K562 (cell line): ENCODE results near the gene ZFYVE21. TPM values are rescaled to one million over a fixed set of nuclear protein-coding genes. Genes with fewer than 3 reads are reported as not detected.

Source experiments
- ATAC-seq: fragments of 200-7000 bp; cut with Tn5 transposase; 3 replicates; pipeline ENCODE4 v1.9.1; 2020; ENCODE audit warnings: moderate library complexity
- BruUV-seq: library from RNA; stranded (reverse); fragments of 400-500 nt; replicated peaks from 2 replicates; lab custom pipeline; 2021; lab: Mats Ljungman, UMichigan
- CTCF ChIA-PET: fragments of 300-600 bp; formaldehyde crosslinking; extraction: SDS; loops from one replicate; lab custom pipeline; 2021; ENCODE audit warnings: low intra/inter-chr PET ratio; lab: Yijun Ruan, JAX
- POLR2A ChIA-PET: fragments of 300-600, 350-650 bp; sonication (Branson Sonifier 250); formaldehyde crosslinking; extraction: SDS; loops from one replicate; lab custom pipeline; 2021; ENCODE audit warnings: antibody characterized with exemption, inconsistent platforms; lab: Yijun Ruan, JAX
- DNase-seq, 4 experiments: peaks; one replicate each; pipeline versions ENCODE4 v3.0.0 to v3.0.0-alpha.2; 2011 to 2018; ENCODE audit warnings: low spot score in 3 of 4, mixed read lengths in 3 of 4; ENCODE audit errors: extremely low read depth in 1 of 4
- FAIRE-seq: peaks from 2 replicates; lab custom pipeline; 2011; peaks lifted over from hg19 to GRCh38; lab: Jason Lieb, UNC
- H2AFZ ChIP-seq: 2 replicates; pipeline ENCODE4 v1.6.0; 2011; ENCODE audit warnings: low read depth, low read length, control low read depth, inconsistent platforms
- H3K27ac ChIP-seq: fragments of 200-600 bp; 3 replicates; pipeline ENCODE4 v1.8.0; 2011; ENCODE audit warnings: low read depth, mild to moderate bottlenecking, control low read depth, inconsistent platforms, low read length, moderate library complexity, mixed read lengths; ENCODE audit errors: extremely low read depth
- H3K27me3 ChIP-seq, 2 experiments: fragments of 300-600 bp in 1 of 2; 2 replicates in 1 of 2; 3 replicates in 1 of 2; pipeline versions ENCODE4 v1.6.0 to v1.8.0; 2011; ENCODE audit warnings: inconsistent platforms in 2 of 2, low read length in 2 of 2, mild to moderate bottlenecking in 1 of 2, mixed read lengths in 1 of 2, moderate library complexity in 1 of 2; ENCODE audit not compliant: control insufficient read depth in 2 of 2, insufficient read depth in 2 of 2
- H3K36me3 ChIP-seq: fragments of 300-600 bp; 3 replicates; pipeline ENCODE4 v1.8.0; 2011; ENCODE audit warnings: mild to moderate bottlenecking, low read length, inconsistent platforms; ENCODE audit not compliant: control insufficient read depth, insufficient read depth
- H3K4me1 ChIP-seq, 2 experiments: fragments of 200-600 bp in 1 of 2; replicated peaks in 1 of 2; 2 replicates in 1 of 2; 3 replicates in 1 of 2; pipeline versions ENCODE4 v1.5.1 to v1.8.0; 2011; ENCODE audit warnings: inconsistent platforms in 2 of 2, low read length in 2 of 2, mild to moderate bottlenecking in 1 of 2, mixed read lengths in 1 of 2, moderate library complexity in 1 of 2; ENCODE audit not compliant: control insufficient read depth in 2 of 2, insufficient read depth in 2 of 2
- H3K4me2 ChIP-seq: 2 replicates; pipeline ENCODE4 v1.6.1; 2011; ENCODE audit warnings: low read length, control low read depth, inconsistent platforms, mixed read lengths; ENCODE audit not compliant: insufficient read depth
- H3K4me3 ChIP-seq: fragments of 200-600 bp; sonication (generic), shearing (Covaris generic); 2 replicates; pipeline ENCODE4 v1.5.1; 2016; ENCODE audit warnings: control low read depth, inconsistent platforms
- H3K79me2 ChIP-seq: fragments of 200-600 bp; 3 replicates; pipeline ENCODE4 v1.8.0; 2011; ENCODE audit warnings: low read length, inconsistent platforms; ENCODE audit not compliant: control insufficient read depth, insufficient read depth
- H3K9ac ChIP-seq, 2 experiments: 2 replicates each; pipeline versions ENCODE4 v1.6.0 to v1.6.1; 2011; ENCODE audit warnings: low read depth in 2 of 2, low read length in 2 of 2, control low read depth in 1 of 2, inconsistent platforms in 1 of 2, mild to moderate bottlenecking in 1 of 2, mixed read lengths in 1 of 2; ENCODE audit not compliant: insufficient read depth in 1 of 2
- H3K9me1 ChIP-seq: one replicate; pipeline ENCODE4 v1.6.0; 2011; ENCODE audit warnings: inconsistent platforms, mild to moderate bottlenecking, low read length, moderate library complexity; ENCODE audit not compliant: control insufficient read depth, insufficient read depth
- H3K9me3 ChIP-seq: replicated peaks from 2 replicates; pipeline ENCODE4 v1.5.1; 2011; ENCODE audit warnings: low read depth, low read length, inconsistent platforms; ENCODE audit not compliant: control insufficient read depth, insufficient read depth
- H4K20me1 ChIP-seq: replicated peaks from 2 replicates; pipeline ENCODE4 v1.6.1; 2011; ENCODE audit warnings: low read length, inconsistent platforms, mixed read lengths; ENCODE audit not compliant: control insufficient read depth, insufficient read depth
- GTF2F1 ChIP-seq: IDR thresholded peaks from 2 replicates; pipeline ENCODE4 v1.6.1; 2011; ENCODE audit warnings: low read depth, low read length, improper control_type of control experiment
- ZNF699 ChIP-seq: fragments of 250-450 bp; sonication (Bioruptor Pico); IDR thresholded peaks from 2 replicates; pipeline ENCODE4 v1.8.0; 2021; ENCODE audit warnings: mild to moderate bottlenecking, moderate library complexity; ENCODE audit not compliant: insufficient replicate concordance
- WGBS: fragments of 100-300 bp; shearing (Covaris generic); methylation state at CpG from one replicate; pipeline ENCODE4 v1.1.6; 2016; ENCODE audit warnings: low coverage, mixed read lengths; ENCODE audit not compliant: insufficient coverage; ENCODE audit errors: missing lambda C conversion rate; 5-methylcytosine and 5-hydroxymethylcytosine counted together
- in situ Hi-C: fragments of 300-500 bp; cut with MboI; formaldehyde crosslinking; loops from 4 replicates; pipeline ENCODE4 v1.15.0; 2018; ENCODE audit warnings: inconsistent platforms, mixed read lengths
- intact Hi-C: fragments of 100-400 bp; cut with micrococcal nuclease; formaldehyde crosslinking; loops from 2 replicates; pipeline ENCODE4 v1.14.2; 2022
- polyA plus RNA-seq, 8 experiments: library from polyadenylated mRNA; depleted of rRNA in 4 of 8; stranded (reverse) in 5 of 8; unstranded in 3 of 8; fragments of >200 nt; fragmentation: Nextera tagmentation in 2 of 8; fragmentation: Illumina TruSeq in 1 of 8; extraction: Ambion mirVana in 2 of 8; extraction: Trizol in 1 of 8; gene quantifications; 2 replicates each; pipeline versions ENCODE4 v1.2.1 to v1.2.3, GENCODE V29; 2011 to 2014; ENCODE audit warnings: inconsistent platforms in 1 of 8, missing spikeins in 1 of 8
- total RNA-seq, 7 experiments: library from RNA; depleted of rRNA in 6 of 7; stranded (reverse); fragments of >200 nt in 6 of 7; fragmentation: Illumina TruSeq in 2 of 7; extraction: Trizol in 2 of 7; gene quantifications; 2 replicates each; pipeline versions ENCODE4 v1.2.1 to v1.2.3, GENCODE V29; 2011 to 2021; ENCODE audit warnings: low replicate concordance in 1 of 7
- TF ChIP-seq, protein P1 (sequence below): sonication (generic); formaldehyde crosslinking; IDR thresholded peaks from 2 replicates; pipeline ENCODE4 v1.8.1; 2023; ENCODE audit warnings: mild to moderate bottlenecking, missing genetic modification reagents

Gene ZFYVE21
- total and polyA plus RNA-seq, 9 of the 15 experiments (the other 6 are each of a cell fraction or from before 2014, with no cell fraction given), result 0.90 to 23.1 (median 15.6) TPM

DNA sequence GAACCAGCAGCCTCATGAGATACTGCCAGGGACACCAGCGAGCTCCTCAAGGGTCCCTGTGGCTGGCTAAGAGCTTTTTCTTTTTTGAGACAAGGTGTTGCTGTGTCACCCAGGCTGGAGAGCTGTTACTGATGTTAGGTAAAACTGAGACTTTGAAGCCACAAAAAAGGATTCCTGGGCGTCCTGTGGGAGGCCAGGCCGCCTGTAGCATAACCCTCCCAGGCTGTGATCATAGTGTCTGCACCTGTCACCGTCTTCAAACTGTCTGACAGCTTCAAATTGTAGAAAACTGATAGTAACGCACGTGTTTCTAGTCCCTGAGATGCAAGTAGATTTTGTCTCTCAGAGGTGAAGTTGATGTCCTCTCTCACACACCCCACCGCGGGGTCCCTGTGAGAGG is 4.1 kb downstream of the ZFYVE21 start:
- peaks cover 18 to 48% of the 10 kb centered on the region in 2 experiments; a peak in 4 of 5 replicates for H3K4me1 ChIP-seq
- CTCF ChIA-PET, result no interaction called here
- FAIRE-seq (no peak), DNase-seq (no peak), ATAC-seq (no peak)
- no peak overlapping the region for H3K27ac ChIP-seq
- WGBS, result 80% methylated on average over 8 of the region's 8 CpGs
- POLR2A ChIA-PET, result interaction anchor here (0.9 kb wide), 1 partner anchor 16 kb away, joined by 3 read pairs; no protein-coding TSS in a partner anchor
- no peaks in the 10 kb centered on the region for H3K27me3 ChIP-seq
- peak overlapping the region in 1 of 2 experiments; percentile 68; a peak in 2 of 4 replicates for H3K9ac ChIP-seq
- 0 out of 2 replicates have a peak, but pooled peaks cover 5% of the 10 kb centered on the region for H4K20me1 ChIP-seq
- BruUV-seq, result no TSS peak
- peaks cover 18% of the 10 kb centered on the region; the same call in 2 of the 3 replicates for H3K36me3 ChIP-seq
- no peaks in the 10 kb centered on the region for H3K9me1 ChIP-seq
- TF ChIP-seq ZNF699 (CRISPR knock-in tag), result no peak
- H3K4me3 ChIP-seq, result no peak overlapping the region
- no peaks in the 10 kb centered on the region for H3K9me3 ChIP-seq
- intact Hi-C loops (no loop called here), in situ Hi-C loops (no loop called here)
- H3K4me2 ChIP-seq, result no peak overlapping the region
- H3K79me2 ChIP-seq, result peaks cover 90% of the 10 kb centered on the region
- H2AFZ ChIP-seq, result no peak overlapping the region

DNA sequence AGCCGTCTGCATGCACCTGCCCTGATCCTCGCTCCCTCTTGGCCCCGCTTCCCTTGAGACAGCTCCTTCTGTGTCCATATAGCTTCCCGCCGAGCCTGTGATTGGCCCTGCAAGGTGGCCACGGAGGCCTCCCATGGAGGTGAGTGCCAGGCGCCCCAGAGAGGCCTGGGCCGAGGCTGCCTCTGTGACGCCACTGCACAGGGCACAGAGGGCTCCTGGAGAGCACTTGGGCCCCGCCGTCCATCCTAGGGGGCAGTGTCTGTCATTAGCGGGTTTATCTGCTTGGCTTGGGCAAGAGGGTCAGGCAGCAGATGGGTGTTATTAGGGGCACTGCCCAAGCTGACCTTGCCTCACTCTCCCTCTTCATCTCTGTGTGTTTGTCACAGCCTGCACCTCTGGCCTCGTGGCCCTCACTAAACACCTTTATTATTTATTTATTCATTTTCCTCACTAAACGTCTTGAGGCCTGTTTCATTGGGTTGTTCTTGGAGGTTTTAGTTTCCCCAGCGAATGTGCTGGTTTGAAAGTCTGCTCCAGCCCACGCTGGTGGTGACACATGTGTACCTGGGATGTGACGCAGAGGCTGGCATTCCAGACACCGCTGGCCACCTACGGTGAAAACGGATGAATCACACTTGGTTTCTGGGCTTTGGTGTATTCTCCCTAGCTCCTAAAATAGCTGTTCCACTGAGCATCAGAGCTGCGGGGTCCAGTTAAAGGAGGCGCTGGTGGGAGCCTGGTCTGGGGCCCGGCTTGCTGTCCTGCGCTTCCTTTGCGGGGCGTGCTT is 5.9 kb downstream of the ZFYVE21 start:
- FAIRE-seq (no peak), ATAC-seq (no peak), DNase-seq (no peak)
- in situ Hi-C loops, result no loop called here
- H3K79me2 ChIP-seq, result peaks cover 82% of the 10 kb centered on the region
- H3K36me3 ChIP-seq, result peaks cover 35% of the 10 kb centered on the region; the same call in 2 of the 3 replicates
- no TSS peak for BruUV-seq
- H3K4me1 ChIP-seq, result peaks cover 18 to 48% of the 10 kb centered on the region in 2 experiments; a peak in 4 of 5 replicates
- ChIA-PET CTCF (no interaction called here), POLR2A (interaction anchor here (0.7 kb wide), 1 partner anchor 15 kb away, joined by 3 read pairs; no protein-coding TSS in a partner anchor)
- 92% methylated on average over 21 of the region's 26 CpGs for WGBS
- intact Hi-C loops, result no loop called here
- no peaks in the 10 kb centered on the region for H3K9me3 ChIP-seq
- no peak overlapping the region for H3K4me3 ChIP-seq
- H3K27ac ChIP-seq, result no peak overlapping the region
- H3K27me3 ChIP-seq, result no peaks in the 10 kb centered on the region
- H3K4me2 ChIP-seq, result no peak overlapping the region
- H4K20me1 ChIP-seq, result 0 out of 2 replicates have a peak, but pooled peaks cover 5% of the 10 kb centered on the region
- H2AFZ ChIP-seq, result no peak overlapping the region
- H3K9me1 ChIP-seq, result no peaks in the 10 kb centered on the region
- no peak overlapping the region; a peak in 1 of 4 replicates for H3K9ac ChIP-seq
- TF ChIP-seq GTF2F1, result no peak
- TF ChIP-seq, protein P1, sequence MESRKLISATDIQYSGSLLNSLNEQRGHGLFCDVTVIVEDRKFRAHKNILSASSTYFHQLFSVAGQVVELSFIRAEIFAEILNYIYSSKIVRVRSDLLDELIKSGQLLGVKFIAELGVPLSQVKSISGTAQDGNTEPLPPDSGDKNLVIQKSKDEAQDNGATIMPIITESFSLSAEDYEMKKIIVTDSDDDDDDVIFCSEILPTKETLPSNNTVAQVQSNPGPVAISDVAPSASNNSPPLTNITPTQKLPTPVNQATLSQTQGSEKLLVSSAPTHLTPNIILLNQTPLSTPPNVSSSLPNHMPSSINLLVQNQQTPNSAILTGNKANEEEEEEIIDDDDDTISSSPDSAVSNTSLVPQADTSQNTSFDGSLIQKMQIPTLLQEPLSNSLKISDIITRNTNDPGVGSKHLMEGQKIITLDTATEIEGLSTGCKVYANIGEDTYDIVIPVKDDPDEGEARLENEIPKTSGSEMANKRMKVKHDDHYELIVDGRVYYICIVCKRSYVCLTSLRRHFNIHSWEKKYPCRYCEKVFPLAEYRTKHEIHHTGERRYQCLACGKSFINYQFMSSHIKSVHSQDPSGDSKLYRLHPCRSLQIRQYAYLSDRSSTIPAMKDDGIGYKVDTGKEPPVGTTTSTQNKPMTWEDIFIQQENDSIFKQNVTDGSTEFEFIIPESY (CRISPR knock-in tag), result 0 out of 2 replicates have a peak, but pooled peaks have one; percentile 15
- TF ChIP-seq, all 486 proteins: peak for 1
